HepG2 (cell line): ENCODE measurements around the gene IGIP. TPM values are rescaled to one million over a fixed set of nuclear protein-coding genes. Genes with fewer than 3 reads are reported as not detected.

ENCODE experiments used
- ATAC-seq: fragments of 200-7000 bp; cut with Tn5 transposase; 3 replicates; pipeline ENCODE4 v1.9.1; 2020; ENCODE audit warnings: mild to moderate bottlenecking, moderate library complexity
- BruUV-seq: library from RNA; stranded (reverse); fragments of 400-500 nt; replicated peaks from 2 replicates; lab custom pipeline; 2021; lab: Mats Ljungman, UMichigan
- CTCF ChIA-PET: fragments of 300-600 bp; formaldehyde crosslinking; extraction: SDS; loops from one replicate; lab custom pipeline; 2021; ENCODE audit warnings: low total read pairs, inconsistent platforms, low intra/inter-chr PET ratio; lab: Yijun Ruan, JAX
- POLR2A ChIA-PET: fragments of 350-600 bp; sonication (Branson Sonifier 250); formaldehyde crosslinking; loops from one replicate; lab custom pipeline; 2020; ENCODE audit warnings: antibody characterized with exemption, inconsistent platforms; lab: Yijun Ruan, JAX
- DNase-seq: peaks from one replicate; pipeline ENCODE4 v3.0.0-alpha.2; 2015; ENCODE audit warnings: low spot score
- FAIRE-seq: peaks from 3 replicates; lab custom pipeline; 2011; peaks lifted over from hg19 to GRCh38; lab: Jason Lieb, UNC
- H2AFZ ChIP-seq: one replicate; pipeline ENCODE4 v1.6.1; 2011; ENCODE audit warnings: low read length, inconsistent platforms
- H3K27ac ChIP-seq: fragments of 300-600 bp; 3 replicates; pipeline ENCODE4 v1.8.0; 2011; ENCODE audit warnings: mixed run types, mild to moderate bottlenecking, mixed read lengths, low read length, inconsistent platforms; ENCODE audit not compliant: insufficient read depth; ENCODE audit errors: extremely low read length
- H3K27me3 ChIP-seq, 2 experiments: fragments of 200-600 bp in 1 of 2; 2 replicates in 1 of 2; 3 replicates in 1 of 2; pipeline versions ENCODE4 v1.6.0 to v1.8.0; 2011; ENCODE audit warnings: low read length in 2 of 2, mild to moderate bottlenecking in 2 of 2, moderate library complexity in 2 of 2, inconsistent platforms in 1 of 2; ENCODE audit not compliant: insufficient read depth in 2 of 2, control insufficient read depth in 1 of 2
- H3K36me3 ChIP-seq, 2 experiments: fragments of 200-600 bp in 1 of 2; replicated peaks in 1 of 2; 2 replicates in 1 of 2; 3 replicates in 1 of 2; pipeline versions ENCODE4 v1.5.1 to v1.8.0; 2011; ENCODE audit warnings: low read length in 2 of 2, inconsistent platforms in 1 of 2; ENCODE audit not compliant: insufficient read depth in 2 of 2, control insufficient read depth in 1 of 2
- H3K4me1 ChIP-seq: 2 replicates; pipeline ENCODE4 v1.5.1; 2012; ENCODE audit warnings: low read length, inconsistent platforms; ENCODE audit not compliant: insufficient read depth
- H3K4me2 ChIP-seq: 2 replicates; pipeline ENCODE4 v1.6.0; 2011; ENCODE audit warnings: low read depth, low read length, inconsistent platforms
- H3K4me3 ChIP-seq, 3 experiments: fragments of 200-600 bp in 1 of 3; sonication (generic), shearing (Covaris generic) in 1 of 3; replicated peaks in 1 of 3; 2 replicates each; pipeline ENCODE4 v1.5.1; 2011 to 2016; ENCODE audit warnings: low read length in 3 of 3, inconsistent platforms in 2 of 3, low read depth in 2 of 3, mild to moderate bottlenecking in 2 of 3, control low read depth in 1 of 3, mixed read lengths in 1 of 3; ENCODE audit not compliant: insufficient read depth in 1 of 3
- H3K79me2 ChIP-seq: one replicate; pipeline ENCODE4 v1.6.1; 2011; ENCODE audit warnings: low read length, inconsistent platforms; ENCODE audit not compliant: insufficient read depth
- H3K9ac ChIP-seq: 2 replicates; pipeline ENCODE4 v1.6.0; 2011; ENCODE audit warnings: mild to moderate bottlenecking, low read depth, low read length, inconsistent platforms; ENCODE audit not compliant: insufficient read depth
- H3K9me3 ChIP-seq: 2 replicates; pipeline ENCODE4 v1.5.1; 2012; ENCODE audit warnings: mild to moderate bottlenecking, low read length
- H4K20me1 ChIP-seq: 2 replicates; pipeline ENCODE4 v1.6.0; 2011; ENCODE audit warnings: inconsistent platforms, mild to moderate bottlenecking, low read length, moderate library complexity; ENCODE audit not compliant: insufficient read depth
- ARHGAP35 ChIP-seq: sonication (generic); formaldehyde crosslinking; IDR thresholded peaks from 2 replicates; pipeline ENCODE4 v1.9.0; 2022; ENCODE audit warnings: mild to moderate bottlenecking, inconsistent platforms, moderate library complexity, missing genetic modification reagents, borderline replicate concordance
- BORCS8-MEF2B ChIP-seq: sonication (generic); formaldehyde crosslinking; IDR thresholded peaks from 2 replicates; pipeline ENCODE4 v1.8.0; 2022; ENCODE audit warnings: mild to moderate bottlenecking, missing genetic modification reagents
- FOXP1 ChIP-seq, 2 experiments: fragments of 450-650 bp in 1 of 2; IDR thresholded peaks; 2 replicates each; pipeline ENCODE4 v1.6.1; 2017 to 2018; ENCODE audit warnings: antibody characterized with exemption in 1 of 2
- MAF1 ChIP-seq: sonication (generic); formaldehyde crosslinking; IDR thresholded peaks from 2 replicates; pipeline ENCODE4 v1.5.0; 2020; ENCODE audit warnings: missing genetic modification reagents, borderline replicate concordance
- MTA3 ChIP-seq: sonication (generic); formaldehyde crosslinking; IDR thresholded peaks from 2 replicates; pipeline ENCODE4 v1.4.0; 2020; ENCODE audit warnings: missing genetic modification reagents
- PHB2 ChIP-seq: fragments of 450-650 bp; IDR thresholded peaks from 2 replicates; pipeline ENCODE4 v1.6.1; 2018; ENCODE audit not compliant: partially characterized antibody
- RFX5 ChIP-seq: IDR thresholded peaks from 2 replicates; pipeline ENCODE4 v1.6.1; 2011; ENCODE audit warnings: low read depth, low read length, improper control_type of control experiment
- SRSF9 ChIP-seq: fragments of 200-400 bp; formaldehyde crosslinking; IDR thresholded peaks from 2 replicates; pipeline ENCODE4 v1.6.1; 2018; ENCODE audit warnings: borderline replicate concordance, mild to moderate bottlenecking, low read depth, low read length; ENCODE audit not compliant: insufficient read depth, poor library complexity, severe bottlenecking
- STAT6 ChIP-seq: sonication (generic); formaldehyde crosslinking; IDR thresholded peaks from 2 replicates; pipeline ENCODE4 v1.4.0; 2020; ENCODE audit warnings: missing genetic modification reagents, mild to moderate bottlenecking, borderline replicate concordance
- ZNF138 ChIP-seq: sonication (generic); formaldehyde crosslinking; IDR thresholded peaks from 2 replicates; pipeline ENCODE4 v1.5.0; 2020; ENCODE audit warnings: mild to moderate bottlenecking, low read depth, missing genetic modification reagents
- ZNF17 ChIP-seq: sonication (generic); formaldehyde crosslinking; IDR thresholded peaks from 2 replicates; pipeline ENCODE4 v1.5.0; 2020; ENCODE audit warnings: mild to moderate bottlenecking, missing genetic modification reagents
- ZNF780A ChIP-seq: sonication (generic); formaldehyde crosslinking; IDR thresholded peaks from 2 replicates; pipeline ENCODE4 v1.8.0; 2022; ENCODE audit warnings: mild to moderate bottlenecking, missing genetic modification reagents, moderate library complexity
- ZNF878 ChIP-seq: sonication (generic); formaldehyde crosslinking; IDR thresholded peaks from 2 replicates; pipeline ENCODE4 v1.8.1; 2023; ENCODE audit warnings: mild to moderate bottlenecking, missing genetic modification reagents, moderate library complexity
- WGBS: methylation state at CpG from one replicate; pipeline ENCODE4 v1.1.6; 2017; ENCODE audit warnings: low lambda C conversion rate; 5-methylcytosine and 5-hydroxymethylcytosine counted together
- in situ Hi-C: cut with HindIII; loops from 2 replicates; pipeline ENCODE4 v1.10.0; 2017; ENCODE audit warnings: low pct_unique_long_range_greater_than_20kb; ENCODE audit not compliant: extremely low pct_ligation_motif_present
- intact Hi-C: fragments of 100-400 bp; cut with micrococcal nuclease; formaldehyde crosslinking; loops from one replicate; pipeline ENCODE4 v1.10.0; 2022; ENCODE audit not compliant: unreplicated experiment
- polyA plus RNA-seq, 8 experiments: library from polyadenylated mRNA; depleted of rRNA in 3 of 8; stranded (reverse) in 7 of 8; unstranded in 1 of 8; fragments of >200 nt; fragmentation: Illumina TruSeq in 4 of 8; extraction: Trizol in 4 of 8; gene quantifications; 2 replicates each; pipeline versions ENCODE4 v1.2.1 to v1.2.3, GENCODE V29; 2011 to 2016; ENCODE audit warnings: low read depth in 4 of 8, missing spikeins in 1 of 8, mixed read lengths in 1 of 8; ENCODE audit not compliant: insufficient read depth in 1 of 8
- total RNA-seq, 5 experiments: library from RNA; depleted of rRNA; stranded (reverse); fragments of >200 nt; fragmentation: Illumina TruSeq; extraction: Trizol; gene quantifications; 2 replicates each; pipeline ENCODE4 v1.2.3, GENCODE V29; 2016; ENCODE audit warnings: low read depth in 1 of 5
- TF ChIP-seq, protein P1 (sequence below): sonication (generic); formaldehyde crosslinking; conservative IDR thresholded peaks from 2 replicates; pipeline ENCODE4 v1.4.0; 2020; ENCODE audit warnings: missing genetic modification reagents
- TF ChIP-seq, protein P2 (sequence below): IDR thresholded peaks from 2 replicates; pipeline ENCODE4 v1.6.1; 2012; ENCODE audit warnings: low read length, improper control_type of control experiment
- TF ChIP-seq, protein P3 (sequence below): IDR thresholded peaks from 2 replicates; pipeline ENCODE4 v1.6.1; 2012; ENCODE audit warnings: inconsistent platforms

IGIP gene
- total and polyA plus RNA-seq, 2 of the 13 experiments (the other 11 are each of a cell fraction or from before 2014, with no cell fraction given), result 1.7 to 2.1 TPM

DNA sequence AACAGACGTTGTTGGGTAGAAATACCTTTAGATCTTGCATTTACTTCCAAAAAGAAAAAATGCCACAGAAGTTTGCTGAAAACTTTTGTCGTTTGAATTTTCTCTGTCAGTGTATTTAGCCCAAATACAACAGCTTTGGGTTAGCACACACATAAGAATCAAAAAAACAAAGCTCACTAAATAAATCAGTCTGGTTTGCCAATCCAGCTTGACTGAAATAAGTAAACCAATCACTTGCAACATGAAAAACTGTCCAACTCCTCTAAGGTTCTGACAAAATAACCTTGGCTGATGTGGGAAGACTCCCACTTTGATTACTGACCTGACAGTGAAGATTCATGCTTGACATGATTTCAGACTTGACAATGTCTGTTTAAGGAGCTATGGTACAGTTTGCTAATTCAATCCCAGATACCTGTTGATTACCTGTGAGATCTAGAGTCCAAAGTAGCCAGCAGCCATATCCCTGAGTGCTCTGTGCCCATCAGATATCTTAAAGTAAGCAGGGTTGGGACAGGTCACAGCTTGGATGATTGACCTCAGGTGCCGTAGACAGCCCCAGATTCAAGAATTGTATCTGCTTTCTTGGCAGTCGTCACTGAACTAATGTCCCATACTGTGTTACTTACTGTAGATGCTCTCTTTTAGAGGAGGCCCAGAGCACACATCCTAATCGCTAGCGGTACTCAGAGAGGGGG is 727 bp downstream of the IGIP start (continued):
- TF ChIP-seq, protein P1, sequence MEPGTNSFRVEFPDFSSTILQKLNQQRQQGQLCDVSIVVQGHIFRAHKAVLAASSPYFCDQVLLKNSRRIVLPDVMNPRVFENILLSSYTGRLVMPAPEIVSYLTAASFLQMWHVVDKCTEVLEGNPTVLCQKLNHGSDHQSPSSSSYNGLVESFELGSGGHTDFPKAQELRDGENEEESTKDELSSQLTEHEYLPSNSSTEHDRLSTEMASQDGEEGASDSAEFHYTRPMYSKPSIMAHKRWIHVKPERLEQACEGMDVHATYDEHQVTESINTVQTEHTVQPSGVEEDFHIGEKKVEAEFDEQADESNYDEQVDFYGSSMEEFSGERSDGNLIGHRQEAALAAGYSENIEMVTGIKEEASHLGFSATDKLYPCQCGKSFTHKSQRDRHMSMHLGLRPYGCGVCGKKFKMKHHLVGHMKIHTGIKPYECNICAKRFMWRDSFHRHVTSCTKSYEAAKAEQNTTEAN, result no peak
- TF ChIP-seq ZNF138 (CRISPR knock-in tag), result no peak
- no peak for TF ChIP-seq SRSF9
- TF ChIP-seq RFX5, result no peak
- no peak for TF ChIP-seq ZNF878 (CRISPR knock-in tag)
- TF ChIP-seq FOXP1 (IDR thresholded peaks at IDR 0.05), result no peak
- no peak for TF ChIP-seq FOXP1 (CRISPR knock-in tag; IDR thresholded peaks at IDR 0.05)
- no peak for TF ChIP-seq PHB2
- TF ChIP-seq MAF1 (CRISPR knock-in tag), result no peak
- no peak for TF ChIP-seq BORCS8-MEF2B (CRISPR knock-in tag)

GRCh38 chr5:140128376-140128775 is 2.6 kb downstream of the IGIP start:
- WGBS, result 97% methylated on average over 5 of the region's 5 CpGs
- no peak for ATAC-seq
- TF ChIP-seq MTA3 (CRISPR knock-in tag), result no peak
- TF ChIP-seq, protein P2, sequence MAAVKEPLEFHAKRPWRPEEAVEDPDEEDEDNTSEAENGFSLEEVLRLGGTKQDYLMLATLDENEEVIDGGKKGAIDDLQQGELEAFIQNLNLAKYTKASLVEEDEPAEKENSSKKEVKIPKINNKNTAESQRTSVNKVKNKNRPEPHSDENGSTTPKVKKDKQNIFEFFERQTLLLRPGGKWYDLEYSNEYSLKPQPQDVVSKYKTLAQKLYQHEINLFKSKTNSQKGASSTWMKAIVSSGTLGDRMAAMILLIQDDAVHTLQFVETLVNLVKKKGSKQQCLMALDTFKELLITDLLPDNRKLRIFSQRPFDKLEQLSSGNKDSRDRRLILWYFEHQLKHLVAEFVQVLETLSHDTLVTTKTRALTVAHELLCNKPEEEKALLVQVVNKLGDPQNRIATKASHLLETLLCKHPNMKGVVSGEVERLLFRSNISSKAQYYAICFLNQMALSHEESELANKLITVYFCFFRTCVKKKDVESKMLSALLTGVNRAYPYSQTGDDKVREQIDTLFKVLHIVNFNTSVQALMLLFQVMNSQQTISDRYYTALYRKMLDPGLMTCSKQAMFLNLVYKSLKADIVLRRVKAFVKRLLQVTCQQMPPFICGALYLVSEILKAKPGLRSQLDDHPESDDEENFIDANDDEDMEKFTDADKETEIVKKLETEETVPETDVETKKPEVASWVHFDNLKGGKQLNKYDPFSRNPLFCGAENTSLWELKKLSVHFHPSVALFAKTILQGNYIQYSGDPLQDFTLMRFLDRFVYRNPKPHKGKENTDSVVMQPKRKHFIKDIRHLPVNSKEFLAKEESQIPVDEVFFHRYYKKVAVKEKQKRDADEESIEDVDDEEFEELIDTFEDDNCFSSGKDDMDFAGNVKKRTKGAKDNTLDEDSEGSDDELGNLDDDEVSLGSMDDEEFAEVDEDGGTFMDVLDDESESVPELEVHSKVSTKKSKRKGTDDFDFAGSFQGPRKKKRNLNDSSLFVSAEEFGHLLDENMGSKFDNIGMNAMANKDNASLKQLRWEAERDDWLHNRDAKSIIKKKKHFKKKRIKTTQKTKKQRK, result no peak
- no peak for TF ChIP-seq STAT6 (CRISPR knock-in tag)
- no peak for TF ChIP-seq ZNF17 (CRISPR knock-in tag)
- no peak for TF ChIP-seq ARHGAP35 (CRISPR knock-in tag)
- TF ChIP-seq ZNF780A, result no peak
- TF ChIP-seq, protein P3, sequence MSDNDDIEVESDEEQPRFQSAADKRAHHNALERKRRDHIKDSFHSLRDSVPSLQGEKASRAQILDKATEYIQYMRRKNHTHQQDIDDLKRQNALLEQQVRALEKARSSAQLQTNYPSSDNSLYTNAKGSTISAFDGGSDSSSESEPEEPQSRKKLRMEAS, result no peak

More at GRCh38 chr5:140128376-140128775, 2.6 kb downstream of the IGIP start:
- no peaks in the 10 kb centered on the region for H3K9me3 ChIP-seq
- no peak for DNase-seq
- no peak overlapping the region for H3K4me3 ChIP-seq
- FAIRE-seq, result no peak
- H3K27me3 ChIP-seq, result no peaks in the 10 kb centered on the region; a peak in 1 of 5 replicates
- no peak overlapping the region for H2AFZ ChIP-seq
- H3K79me2 ChIP-seq, result peaks cover 15% of the 10 kb centered on the region
- no peaks in the 10 kb centered on the region for H4K20me1 ChIP-seq
- no peak overlapping the region for H3K9ac ChIP-seq
- ChIA-PET POLR2A (no interaction called here), CTCF (no interaction called here)
- BruUV-seq, result no TSS peak
- intact Hi-C loops, result no loop called here
- in situ Hi-C loops, result no loop called here
- H3K36me3 ChIP-seq, result no peaks in the 10 kb centered on the region
- no peak overlapping the region for H3K27ac ChIP-seq
- H3K4me2 ChIP-seq, result no peak overlapping the region
- H3K4me1 ChIP-seq, result no peaks in the 10 kb centered on the region
